Activated CD4-positive, CD25-positive, alpha-beta regulatory T cell treated with anti-CD3 and anti-CD28 coated beads, Interleukin-2, amount 50 U/mL, for 24 hours (primary cell): Measurements from ENCODE around the gene DLG2.

Experiments used
- ATAC-seq, 2 donors: fragments of 150-1000 bp; cut with Tn5 transposase; one replicate each; pipeline ENCODE4 v1.10.0; 2021; ENCODE audit warnings: mild to moderate bottlenecking in 1 of 2, moderate library complexity in 1 of 2

Gene DLG2

GRCh38 chr11:84145616-84146185 is 1481.4 kb downstream of the DLG2 start:
- ATAC-seq: no peak

DNA sequence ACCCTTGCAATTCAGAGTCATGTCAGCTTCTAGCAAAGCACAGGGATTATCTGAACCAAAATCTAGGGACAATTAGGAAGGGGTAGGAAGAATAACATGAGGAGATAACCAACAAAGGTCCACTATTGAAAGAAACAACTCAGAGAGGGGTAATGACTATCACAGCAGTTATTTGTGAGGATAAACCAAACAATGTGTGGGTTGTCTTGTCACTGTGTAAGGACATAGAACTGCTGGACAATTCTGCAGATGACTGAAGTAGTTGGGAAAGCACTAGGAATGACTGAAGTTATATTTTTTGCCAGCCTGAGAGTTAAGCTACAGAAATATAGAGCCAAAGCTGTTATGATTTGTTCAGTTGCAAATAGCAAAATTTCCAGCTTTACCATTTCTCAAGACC is 1482.6 kb downstream of the DLG2 start:
- no peak for ATAC-seq

DNA sequence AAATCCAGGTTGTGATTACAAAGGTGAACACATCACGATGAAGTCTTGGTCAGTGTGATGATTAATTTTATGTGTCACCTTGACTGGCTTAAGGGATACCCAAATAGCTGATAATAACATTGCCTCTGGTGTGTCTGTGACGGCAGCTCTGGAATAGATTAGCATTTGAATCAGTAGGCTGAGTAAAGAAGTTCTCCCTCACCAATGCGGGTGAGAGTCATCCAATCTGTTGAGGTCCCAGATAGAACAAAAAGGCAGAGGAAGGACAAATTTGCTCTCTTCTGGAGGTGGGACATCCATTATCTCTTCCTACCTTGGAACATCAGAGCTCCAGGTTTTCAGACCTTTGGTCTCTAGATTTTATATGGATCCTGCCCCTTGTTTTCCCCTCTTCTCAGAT is 1484.7 kb downstream of the DLG2 start:
- ATAC-seq: no peak

- ATAC-seq: no peak
These were observed 1486.6 kb downstream of the DLG2 start for GRCh38 chr11:84140386-84141169.

GRCh38 chr11:84137960-84138359 is 1489.2 kb downstream of the DLG2 start:
- ATAC-seq: no peak

DNA sequence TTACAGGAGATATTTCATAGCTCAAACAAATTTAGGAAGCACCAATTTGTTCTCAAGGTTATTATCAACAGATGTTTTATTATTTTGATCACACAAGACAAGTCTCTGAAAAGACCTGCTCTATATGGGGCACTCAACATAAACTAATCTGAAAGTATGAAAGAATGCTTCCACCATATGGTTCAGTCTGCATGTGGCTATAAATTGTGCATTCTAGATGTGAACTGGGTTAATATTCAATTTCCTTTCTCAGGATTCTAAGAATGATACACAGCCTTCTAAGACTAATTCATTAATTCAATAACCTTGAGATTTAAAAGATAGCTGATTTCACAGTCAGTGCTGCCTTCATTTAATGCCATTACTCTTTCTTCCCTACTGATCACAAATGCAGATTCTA is 1489.6 kb downstream of the DLG2 start:
- ATAC-seq: no peak

- no peak for ATAC-seq
These were observed 1490.2 kb downstream of the DLG2 start for GRCh38 chr11:84136926-84137325.

- ATAC-seq: no peak
These were observed 1496.3 kb downstream of the DLG2 start for GRCh38 chr11:84130646-84131427.

- ATAC-seq: no peak
These were observed 1497.1 kb downstream of the DLG2 start for GRCh38 chr11:84129961-84130576.

- no peak for ATAC-seq
These were observed 1498.3 kb downstream of the DLG2 start for GRCh38 chr11:84128840-84129239.

DNA sequence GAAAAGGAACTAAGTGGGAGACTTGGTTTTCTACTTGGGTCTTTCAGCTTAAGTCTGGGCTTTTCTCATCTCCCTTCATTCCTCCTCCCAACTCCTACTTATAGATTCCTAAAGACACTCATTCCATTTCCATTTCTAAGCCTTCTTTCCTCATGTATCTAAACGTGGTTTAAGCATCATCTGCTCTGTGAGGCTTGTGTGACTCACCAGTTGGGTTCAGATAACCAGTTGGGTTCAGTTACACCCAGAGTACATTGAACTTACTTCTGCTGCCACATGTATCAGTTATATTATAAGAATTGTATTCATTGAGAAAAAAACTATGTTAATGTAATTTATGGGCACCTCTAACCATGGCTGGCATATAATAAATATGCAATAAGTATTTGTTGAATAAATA is 1509.8 kb downstream of the DLG2 start:
- no peak for ATAC-seq

DNA sequence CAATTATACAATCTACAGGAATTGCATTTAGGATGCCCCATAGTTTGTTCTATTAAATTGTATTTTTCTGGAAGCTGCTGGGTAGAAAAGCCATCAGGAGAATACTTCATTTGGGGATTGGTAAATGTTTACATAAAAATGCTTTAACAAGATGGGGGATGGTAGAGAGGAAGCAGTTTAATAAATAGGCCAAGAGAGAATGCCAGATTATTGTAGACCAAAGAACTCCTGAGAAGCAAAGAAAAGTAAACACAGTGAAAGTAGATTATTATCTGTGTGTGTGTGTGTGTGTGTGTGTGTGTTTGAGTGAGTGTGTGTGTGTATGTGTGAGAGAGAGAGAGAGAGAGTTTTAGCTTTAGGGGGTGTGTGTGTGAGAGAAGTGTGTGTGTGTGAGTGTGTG is 1520.6 kb downstream of the DLG2 start:
- ATAC-seq: no peak

GRCh38 chr11:84105148-84105547 is 1522.0 kb downstream of the DLG2 start:
- ATAC-seq: no peak

DNA sequence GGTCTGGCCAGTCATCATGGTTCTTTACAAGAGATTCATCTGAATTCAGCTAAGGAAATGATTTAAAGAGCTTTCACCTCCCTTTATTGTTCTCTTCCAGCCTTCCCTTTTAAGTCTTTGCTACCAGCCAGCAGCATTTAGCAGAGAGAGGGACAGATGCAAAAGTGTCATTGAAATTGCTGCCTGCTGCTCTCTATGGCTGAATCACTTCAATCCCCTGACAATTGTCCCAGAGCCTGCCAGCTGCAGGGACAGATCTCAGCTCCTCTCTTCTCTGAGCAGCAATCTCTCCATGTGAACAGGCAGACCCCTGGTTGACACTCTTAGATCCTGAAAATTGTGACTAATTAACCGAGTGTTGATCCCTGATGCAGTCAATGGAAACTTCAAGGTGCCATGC is 1524.0 kb downstream of the DLG2 start:
- ATAC-seq: no peak

GRCh38 chr11:84097186-84097585 is 1530.0 kb downstream of the DLG2 start:
- no peak for ATAC-seq

- ATAC-seq: no peak
These were observed 1535.7 kb downstream of the DLG2 start for GRCh38 chr11:84091212-84091986.

DNA sequence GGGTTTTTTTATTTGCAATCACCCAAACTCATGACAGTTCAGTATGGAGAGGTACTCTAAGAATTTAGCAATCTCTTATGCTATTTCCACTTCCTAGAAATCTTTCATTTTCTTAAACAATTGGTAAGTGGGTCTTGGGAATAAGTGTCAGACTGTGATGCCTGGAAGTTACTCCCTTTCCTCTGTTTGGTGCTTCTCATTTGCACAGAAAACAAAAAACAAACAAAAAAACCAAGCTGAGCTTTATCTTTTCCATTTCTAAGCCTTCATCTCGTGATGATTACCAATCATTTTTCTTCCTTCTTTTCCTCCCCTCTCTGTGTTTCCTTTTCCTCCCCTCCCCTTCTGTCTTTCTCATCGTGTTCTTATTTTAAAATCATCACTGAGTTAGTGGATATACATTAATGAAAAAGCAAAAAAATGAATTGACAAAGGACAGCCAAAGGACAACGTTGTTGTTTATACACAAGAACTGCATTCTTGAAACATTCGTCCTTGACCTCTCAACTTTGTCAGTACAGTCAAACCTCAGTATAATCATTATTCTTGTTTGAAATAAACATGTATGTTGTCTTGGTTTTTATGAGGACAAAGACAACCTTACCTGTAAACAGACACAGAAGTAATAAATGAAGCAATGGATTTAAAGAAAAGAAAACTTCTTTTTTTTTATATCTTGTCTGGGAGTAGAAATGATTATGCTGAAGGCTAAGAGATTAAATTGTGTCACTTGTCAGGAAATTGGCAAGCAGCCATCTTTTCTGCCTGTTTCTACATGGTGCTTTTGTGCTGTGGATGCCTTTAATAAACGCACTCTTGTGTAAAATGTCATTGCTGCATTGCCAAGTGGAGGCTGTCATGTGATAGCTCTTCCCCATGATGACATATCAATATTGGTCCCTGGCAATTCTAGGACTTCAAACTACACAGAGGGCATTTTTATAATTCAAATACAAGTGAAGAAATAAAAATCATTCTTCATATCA is 1537.8 kb downstream of the DLG2 start:
- no peak for ATAC-seq

- no peak for ATAC-seq
These were observed 1555.3 kb downstream of the DLG2 start for GRCh38 chr11:84071851-84072250.

DNA sequence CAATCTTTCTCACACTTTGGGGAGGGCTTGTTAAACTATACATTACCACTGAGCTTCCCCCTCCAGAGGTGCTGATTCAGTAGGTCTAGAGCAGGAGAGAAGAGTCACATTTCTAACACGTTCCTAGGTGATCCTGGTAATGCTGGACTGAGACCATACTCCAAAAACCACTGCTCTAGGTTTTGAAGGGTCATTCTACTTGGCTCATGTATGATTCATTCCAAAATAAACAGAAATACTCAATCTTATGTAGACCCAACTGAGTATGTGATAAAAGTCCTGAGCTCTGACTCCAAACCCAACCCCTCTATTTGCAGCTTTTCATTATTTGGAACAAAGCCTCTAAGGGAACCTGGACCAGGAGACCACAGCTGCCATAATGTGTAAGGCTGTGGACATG is 1558.1 kb downstream of the DLG2 start:
- no peak for ATAC-seq

- ATAC-seq: no peak
These were observed 1565.4 kb downstream of the DLG2 start for GRCh38 chr11:84061726-84062125.

DNA sequence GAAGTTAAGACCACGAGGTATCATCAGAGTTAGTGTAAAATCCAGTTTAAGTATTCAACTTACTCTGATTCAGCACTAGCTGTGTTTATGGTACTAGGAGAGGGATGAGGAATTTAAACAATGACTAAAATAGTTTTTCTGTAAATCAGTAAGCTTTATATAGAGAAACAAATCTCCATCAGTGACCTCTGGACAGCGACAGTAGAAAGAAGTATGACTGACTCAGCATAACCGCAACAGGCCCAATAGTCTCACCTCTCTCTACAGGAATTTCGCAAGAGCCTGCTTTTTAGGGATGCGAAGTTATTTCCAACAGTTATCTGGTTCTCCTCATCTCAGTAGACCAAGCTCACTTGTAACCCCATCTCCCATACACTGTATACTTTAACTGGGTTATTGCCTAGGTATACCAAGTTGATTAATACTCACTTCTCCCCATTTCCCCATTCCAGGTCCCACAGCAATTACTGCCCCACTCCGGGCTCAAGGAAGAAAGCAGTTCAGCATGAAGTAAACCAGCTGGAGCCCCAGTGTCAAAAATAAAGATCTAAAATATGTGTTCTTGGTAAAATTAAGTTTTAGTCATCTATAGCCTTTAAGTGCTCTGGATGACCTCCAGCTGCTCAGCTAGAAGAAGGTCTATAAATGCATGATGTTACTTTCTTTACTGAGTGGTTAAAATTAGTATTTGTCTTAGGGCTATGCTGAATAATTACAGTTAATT is 1570.3 kb downstream of the DLG2 start:
- ATAC-seq: no peak
